ENCODE measurements around the gene RPL3.

The RPL3 gene

DNA sequence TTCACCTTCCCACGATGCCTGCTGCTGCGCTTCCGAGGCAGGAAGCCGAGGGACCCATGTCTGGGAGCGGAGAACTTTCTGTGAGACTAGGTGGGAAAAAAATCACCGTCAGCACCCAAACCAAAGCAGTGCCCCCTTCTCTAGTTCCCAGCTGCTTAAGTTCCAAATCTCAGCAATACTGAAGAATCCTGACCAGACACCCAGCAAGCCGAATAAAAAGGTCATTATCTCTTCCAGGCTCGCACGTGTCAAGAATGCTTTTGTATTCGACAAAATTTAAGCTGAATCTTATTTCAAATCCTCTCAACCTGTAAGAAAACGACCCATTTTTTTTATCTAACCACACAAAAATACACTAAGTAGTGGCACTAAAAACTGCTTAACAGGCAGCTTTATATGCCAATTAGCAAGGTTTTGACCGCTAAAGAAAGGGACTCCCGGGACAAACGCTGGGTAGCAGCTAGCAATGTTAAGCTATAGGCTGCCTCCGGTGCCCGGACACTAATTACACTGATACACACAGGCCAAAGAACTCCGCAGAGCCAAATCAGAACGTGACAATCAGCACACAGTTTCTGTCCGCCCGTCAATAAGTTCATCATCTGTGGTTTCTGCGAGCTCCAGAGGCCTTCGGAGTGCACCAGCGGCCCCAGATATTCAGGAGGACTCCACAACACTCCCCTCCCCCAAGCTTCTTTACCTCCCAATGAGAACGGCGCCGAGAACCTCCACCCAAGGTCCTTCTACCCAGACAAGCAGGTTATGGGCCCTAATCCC lies 728 bp downstream of the RPL3 start:
- in situ Hi-C loops (cut with HindIII; ENCODE audit: low sequenced_read_pairs), result no loop called here

DNA sequence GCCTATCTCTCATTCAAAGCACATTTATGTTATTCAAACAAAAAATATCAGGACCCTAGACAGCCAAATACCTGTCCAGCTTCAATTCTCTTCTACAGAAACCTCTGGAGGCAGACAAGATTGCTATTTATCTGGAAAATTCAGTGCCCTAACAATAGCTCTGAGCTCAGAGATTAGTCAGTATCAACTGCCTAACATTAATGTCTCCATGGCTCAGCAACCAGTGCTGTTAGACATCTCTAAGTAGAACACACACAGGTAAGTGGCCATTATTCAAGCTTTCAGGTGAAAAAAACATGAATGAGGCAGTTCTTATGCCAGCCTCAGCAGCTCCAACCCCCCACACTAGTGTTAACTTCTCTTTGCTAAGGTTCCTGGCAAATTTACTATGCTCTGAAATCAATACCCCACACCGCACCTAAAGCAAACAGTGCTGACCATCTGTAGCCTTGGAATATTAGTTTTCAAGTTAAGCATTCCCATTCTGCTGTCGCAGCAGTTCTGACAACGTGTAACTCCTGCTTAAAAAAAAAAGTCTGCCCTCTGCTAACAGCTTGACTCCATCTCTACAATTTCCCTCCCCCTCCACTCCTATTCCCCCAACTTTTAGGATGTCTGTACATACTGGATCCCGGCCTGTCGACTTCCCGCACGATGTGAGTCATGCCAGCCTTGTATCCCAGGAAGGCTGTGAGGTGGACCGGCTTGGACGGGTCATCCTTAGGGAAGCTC lies 1.5 kb downstream of the RPL3 start:
- in situ Hi-C loops (cut with HindIII; ENCODE audit: low sequenced_read_pairs), result no loop called here

- in situ Hi-C loops (cut with HindIII; ENCODE audit: low sequenced_read_pairs), result no loop called here
Observed at GRCh38 chr22:39317084-39317774, 2.2 kb downstream of the RPL3 start.

- in situ Hi-C loops (cut with HindIII; ENCODE audit: low sequenced_read_pairs), result no loop called here
Observed at GRCh38 chr22:39316440-39317083, 2.9 kb downstream of the RPL3 start.

GRCh38 chr22:39315389-39315788 lies 4.0 kb downstream of the RPL3 start:
- in situ Hi-C loops (cut with HindIII; ENCODE audit: low sequenced_read_pairs), result no loop called here

DNA sequence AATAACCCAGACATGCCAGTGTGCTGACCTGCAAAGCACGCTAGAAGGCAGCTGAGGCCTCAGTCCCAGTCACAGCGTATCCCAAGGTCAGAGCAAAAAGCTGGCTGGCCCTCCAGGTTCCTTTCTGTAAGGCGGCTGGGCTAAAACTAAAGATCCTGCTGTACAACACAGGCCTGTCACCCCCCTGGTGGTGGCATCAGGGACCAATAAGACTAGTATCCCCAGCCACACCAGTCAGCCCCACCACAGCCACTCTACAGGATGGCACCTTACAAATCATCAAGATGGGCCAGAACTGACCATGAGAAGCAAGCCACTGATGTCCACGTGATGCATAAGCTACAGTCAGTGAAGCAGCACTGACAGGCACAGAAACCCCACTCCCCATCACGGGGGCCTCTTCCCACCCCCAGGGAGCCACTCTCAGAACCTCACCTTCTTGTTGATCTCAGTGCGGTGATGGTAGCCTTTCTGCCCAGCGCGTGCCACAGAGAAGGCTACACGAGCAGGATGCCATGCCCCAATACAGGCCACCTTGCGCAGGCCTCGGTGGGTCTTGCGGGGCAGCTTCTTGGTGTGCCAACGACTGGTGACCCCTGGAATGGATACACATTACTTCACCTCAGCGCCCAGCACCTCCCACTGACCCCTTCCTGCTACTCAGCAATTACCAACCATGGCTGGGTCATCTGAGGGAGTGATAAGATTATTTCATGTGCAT lies 5.0 kb downstream of the RPL3 start:
- in situ Hi-C loops (cut with HindIII; ENCODE audit: low sequenced_read_pairs), result no loop called here

- in situ Hi-C loops (cut with HindIII; ENCODE audit: low sequenced_read_pairs), result no loop called here
Observed at GRCh38 chr22:39313258-39314001, 6.0 kb downstream of the RPL3 start.

DNA sequence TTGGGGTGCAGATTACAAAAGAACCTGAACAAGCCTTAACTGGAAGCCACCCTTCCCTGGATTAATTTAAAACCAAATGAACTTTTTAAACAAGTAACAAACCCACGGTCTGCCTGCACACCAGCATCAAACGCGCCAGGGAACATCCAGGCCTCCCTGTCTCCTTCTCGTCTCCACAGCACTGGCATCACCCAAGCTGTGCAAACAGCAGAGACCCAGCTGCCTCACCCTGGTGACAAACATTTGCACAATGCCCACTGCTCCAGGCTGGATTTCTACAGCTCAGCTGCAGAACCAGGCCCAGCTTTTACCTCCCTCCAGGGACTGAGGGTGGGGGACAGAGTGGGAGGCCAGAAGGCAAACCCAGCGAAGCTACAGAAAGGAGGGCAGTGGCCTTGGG lies 7.0 kb downstream of the RPL3 start:
- in situ Hi-C loops (cut with HindIII; ENCODE audit: low sequenced_read_pairs), result no loop called here

- in situ Hi-C loops (cut with HindIII; ENCODE audit: low sequenced_read_pairs), result no loop called here
Observed at GRCh38 chr22:39311592-39312400, 7.6 kb downstream of the RPL3 start.

GRCh38 chr22:39309881-39310714 lies 9.3 kb downstream of the RPL3 start:
- in situ Hi-C loops (cut with HindIII; ENCODE audit: low sequenced_read_pairs), result no loop called here

DNA sequence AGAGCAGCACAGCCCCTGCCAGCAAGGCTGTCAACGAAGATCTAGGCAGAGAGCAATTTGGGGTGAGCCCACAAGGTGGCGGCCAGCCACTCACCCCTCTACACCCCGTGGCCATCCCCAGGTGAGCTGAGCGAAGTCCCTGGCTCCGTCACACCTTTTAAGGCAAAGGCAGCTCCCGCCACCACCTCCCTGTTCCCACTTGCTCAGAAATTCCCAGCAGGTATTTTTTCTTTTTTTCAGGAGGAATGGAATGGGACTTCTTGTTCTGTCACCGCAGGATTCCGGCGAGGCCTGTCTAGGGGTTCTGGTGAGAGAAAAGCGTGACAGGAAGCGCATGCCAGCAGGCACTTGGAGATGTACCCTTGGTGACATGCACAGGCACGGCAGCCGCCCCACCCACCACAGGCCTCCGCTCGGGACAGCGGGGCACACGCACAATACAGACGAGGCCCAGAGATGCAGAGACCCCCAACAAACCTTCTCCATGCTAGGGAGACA lies 10.0 kb downstream of the RPL3 start:
- in situ Hi-C loops (cut with HindIII; ENCODE audit: low sequenced_read_pairs), result no loop called here

DNA sequence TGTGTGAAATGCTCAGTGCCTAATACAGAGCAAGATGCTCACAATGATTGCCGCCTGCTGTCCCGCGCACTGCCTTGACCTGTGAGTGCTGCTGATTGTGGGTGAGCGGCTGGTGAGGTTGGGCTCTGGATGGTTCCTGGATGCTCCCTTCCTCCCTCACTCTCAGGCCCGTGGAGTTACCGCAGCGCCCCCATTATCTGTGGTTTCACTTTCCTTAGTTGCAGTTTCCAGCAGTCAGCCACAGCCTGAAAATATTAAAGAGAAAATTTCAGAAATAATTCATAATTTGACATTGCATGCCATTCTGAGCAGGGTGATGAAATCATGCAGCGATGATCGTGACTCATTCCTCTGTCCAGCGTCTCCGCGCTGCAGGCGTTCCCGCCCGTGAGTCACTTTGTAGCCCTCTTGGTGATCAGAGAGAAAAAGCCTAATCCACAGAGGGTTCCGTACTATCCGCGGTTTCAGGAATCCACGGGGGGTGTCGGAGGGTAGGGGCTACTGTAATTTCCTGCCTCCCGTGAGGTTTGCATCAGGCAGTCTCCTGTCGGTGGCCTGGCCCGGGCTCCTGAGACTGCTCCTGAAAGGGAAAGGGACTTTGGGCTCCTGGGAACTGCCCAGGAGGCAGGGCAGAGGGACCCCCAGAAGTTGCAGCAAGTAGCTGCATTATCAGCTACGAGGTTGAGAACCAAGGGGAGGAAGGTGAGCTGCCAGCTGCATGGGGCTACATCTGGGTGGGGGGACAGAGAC lies 10.6 kb downstream of the RPL3 start:
- in situ Hi-C loops (cut with HindIII; ENCODE audit: low sequenced_read_pairs), result no loop called here

DNA sequence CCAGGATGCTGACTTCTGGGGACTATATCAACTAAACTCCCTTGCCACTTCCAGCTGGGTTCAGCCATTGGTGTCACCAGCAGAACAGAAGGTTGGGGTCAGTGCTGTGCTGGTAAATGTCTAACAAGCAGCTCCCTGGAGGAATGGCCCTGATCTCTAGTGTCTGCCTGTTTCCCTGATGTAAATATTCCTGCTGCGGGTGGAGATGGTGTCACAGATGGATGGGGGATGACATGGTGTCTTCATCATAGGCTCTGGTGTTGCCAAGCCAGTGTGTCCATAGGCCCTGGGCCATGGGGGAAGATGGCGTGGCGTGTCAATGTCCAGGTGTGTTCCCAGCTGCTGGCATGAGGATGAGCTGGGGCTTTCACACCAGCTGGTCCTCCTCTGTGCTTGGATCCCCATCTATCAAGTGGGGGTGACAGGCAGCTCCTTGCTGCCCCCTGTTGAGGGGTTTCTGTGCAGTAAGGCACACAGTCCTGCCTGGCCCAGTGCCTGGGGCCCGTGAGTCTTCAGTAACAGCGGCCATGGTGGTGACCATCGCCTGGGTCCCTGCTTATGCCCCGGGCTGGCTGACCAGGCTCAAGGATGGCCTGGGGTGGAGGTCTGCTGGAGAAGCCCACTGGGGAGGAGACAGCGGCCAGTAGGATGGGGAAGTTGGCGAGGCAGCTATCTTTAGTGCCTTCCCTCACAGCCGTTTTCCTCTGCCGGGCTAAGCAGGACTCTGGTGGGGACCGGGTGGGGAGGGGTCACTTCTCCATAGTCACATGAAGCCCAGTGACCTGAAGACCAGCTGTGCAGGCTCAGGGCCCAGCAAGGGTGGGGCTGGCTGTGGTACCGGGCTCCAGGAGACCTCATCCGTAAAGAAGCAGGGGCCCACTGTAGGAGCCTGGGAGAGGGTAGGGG lies 12.7 kb downstream of the RPL3 start:
- in situ Hi-C loops (cut with HindIII; ENCODE audit: low sequenced_read_pairs), result no loop called here

- in situ Hi-C loops (cut with HindIII; ENCODE audit: low sequenced_read_pairs), result no loop called here
Observed at GRCh38 chr22:39303892-39304671, 15.3 kb downstream of the RPL3 start.

DNA sequence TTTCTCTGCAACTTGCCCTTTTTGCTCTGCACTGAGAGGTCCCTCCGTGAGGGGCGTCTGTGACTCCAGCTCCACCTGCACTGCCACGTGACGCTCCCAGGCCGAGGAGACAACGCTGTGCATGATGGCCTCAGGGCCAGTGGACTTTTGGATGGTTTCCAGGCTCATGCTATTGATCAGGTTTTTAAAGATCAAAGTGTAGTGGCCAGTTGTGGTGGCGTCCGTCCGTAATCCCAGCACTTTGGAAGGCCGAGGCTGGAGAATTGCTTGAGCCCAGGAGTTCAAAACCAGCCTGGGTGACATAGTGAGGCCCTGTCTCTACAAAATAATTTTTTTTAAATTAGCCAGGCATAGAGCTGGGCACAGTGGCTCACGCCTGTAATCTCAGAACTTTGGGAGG lies 16.1 kb downstream of the RPL3 start:
- in situ Hi-C loops (cut with HindIII; ENCODE audit: low sequenced_read_pairs), result no loop called here
